Measurements from ENCODE around the gene ARIH1. TPM values are rescaled to one million over a fixed set of nuclear protein-coding genes. Genes with fewer than 3 reads are reported as not detected.
"Not testable (repeated sequence)": the region's sequence is repeated elsewhere in the genome, so short reads cannot be mapped to it uniquely, and the experiment has no call there.

ARIH1 gene
- total RNA-seq, 2 donors from 2014 or later = 142 to 185 TPM

DNA sequence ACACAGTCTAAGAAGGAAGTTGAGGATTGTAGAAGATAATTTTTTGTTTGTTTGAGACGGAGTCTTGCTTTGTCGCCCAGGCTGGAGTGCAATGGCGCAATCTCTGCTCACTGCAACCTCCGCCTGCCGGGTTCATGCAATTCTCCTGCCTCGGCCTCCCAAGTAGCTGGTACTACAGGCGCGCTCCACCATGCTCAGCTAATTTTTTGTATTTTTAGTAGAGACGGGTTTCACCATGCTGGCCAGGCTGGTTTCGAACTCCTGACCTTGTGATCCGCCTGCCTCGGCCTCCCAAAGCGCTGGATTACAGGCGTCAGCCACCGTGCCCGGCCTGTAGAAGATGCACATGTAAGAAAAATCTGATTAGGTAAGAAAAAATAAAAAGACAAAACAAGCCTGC is 2.2 kb downstream of the ARIH1 start:
- H3K36me3 Mint-ChIP-seq = peaks cover 13 to 46% of the 10 kb centered on the region in 2 donors
- not testable (repeated sequence) for ATAC-seq; DNase-seq (ENCODE audit: low spot score in 2 of 2); H3K9me3 Mint-ChIP-seq
- H3K27ac Mint-ChIP-seq = peak overlapping the region; percentile 92 to 100

DNA sequence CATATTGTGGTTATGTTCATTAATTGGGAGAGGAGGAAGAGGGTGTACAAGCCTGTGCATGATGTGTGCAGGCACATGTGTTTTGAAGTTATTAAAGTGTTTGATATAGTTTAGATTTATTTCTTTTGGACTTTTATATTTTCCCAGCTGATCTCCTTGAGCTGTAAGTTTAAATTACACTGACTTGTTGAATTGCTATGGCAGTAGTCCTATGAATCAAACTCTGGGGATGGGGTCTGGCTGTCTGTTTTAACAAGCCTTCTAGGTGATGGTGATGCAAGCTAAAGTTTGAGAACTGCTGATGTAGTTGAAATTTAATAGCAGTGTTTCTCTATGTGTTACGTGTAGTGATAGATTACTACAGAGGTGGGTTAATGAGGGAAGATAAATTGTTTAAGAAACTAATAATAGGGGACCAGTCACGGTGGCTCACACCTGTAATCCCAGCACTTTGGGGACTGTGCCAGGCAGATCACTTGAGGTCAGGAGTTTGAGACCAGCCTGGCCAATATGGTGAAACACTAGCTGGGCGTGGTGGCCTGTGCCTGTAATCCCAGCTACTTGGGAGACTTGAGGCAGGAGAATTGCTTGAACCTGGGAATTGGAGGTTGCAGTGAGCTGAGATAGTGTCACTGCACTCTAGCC is 7.0 kb downstream of the ARIH1 start:
- ATAC-seq (no peak), DNase-seq (ENCODE audit: low spot score in 2 of 2) (no peak)
- H3K9me3 Mint-ChIP-seq = no peaks in the 10 kb centered on the region
- H3K36me3 Mint-ChIP-seq = peaks cover 0 to 43% of the 10 kb centered on the region in 2 donors
- H3K27ac Mint-ChIP-seq = peak overlapping the region; percentile 1 to 33

DNA sequence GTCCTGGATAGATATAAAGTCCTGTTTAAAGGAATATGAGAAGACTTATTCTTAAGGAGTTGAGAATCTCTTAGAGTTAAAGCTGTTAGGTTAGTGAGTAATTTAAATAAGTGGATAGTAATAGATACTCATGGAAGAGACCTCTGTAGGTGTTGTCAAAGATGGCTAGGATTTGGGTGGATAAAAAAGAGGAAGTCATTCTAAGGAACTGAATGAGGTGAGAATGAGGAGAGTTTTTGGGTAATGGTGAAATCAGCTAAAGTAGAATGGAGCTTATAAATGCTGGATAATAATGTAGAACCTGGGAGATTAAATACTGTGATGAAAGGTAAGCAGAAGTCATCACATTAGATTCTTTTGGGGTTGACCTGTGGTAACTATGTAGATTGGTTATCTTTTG is 8.1 kb downstream of the ARIH1 start:
- Mint-ChIP-seq H3K9me3 (no peaks in the 10 kb centered on the region), H3K27ac (peak overlapping the region in 1 of 2 donors; percentile 82), H3K36me3 (peaks cover 0 to 32% of the 10 kb centered on the region in 2 donors)
- ATAC-seq (no peak), DNase-seq (ENCODE audit: low spot score in 2 of 2) (no peak)

DNA sequence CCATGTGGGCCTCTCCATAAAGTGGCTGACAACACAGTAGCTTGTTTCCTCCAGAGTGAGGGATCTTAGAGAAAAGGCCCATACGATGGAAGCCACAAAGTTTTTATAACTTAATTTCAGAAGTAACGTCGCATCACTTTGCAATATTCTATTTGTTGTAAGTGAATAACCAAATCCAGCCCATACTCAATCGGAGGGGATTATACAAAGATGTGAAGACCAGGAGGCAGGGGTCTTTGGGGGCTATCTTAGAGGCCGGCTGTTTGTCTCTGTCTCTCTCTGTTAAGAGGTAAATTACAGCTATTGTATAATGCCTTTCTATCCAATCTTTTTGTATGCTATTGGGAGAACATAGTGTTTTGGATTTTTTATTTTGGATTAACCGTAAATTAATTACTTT is 9.1 kb downstream of the ARIH1 start:
- no peaks in the 10 kb centered on the region for H3K9me3 Mint-ChIP-seq
- peak overlapping the region in 1 of 2 donors; percentile 14 for H3K27ac Mint-ChIP-seq
- no peak for DNase-seq (ENCODE audit: low spot score in 2 of 2)
- H3K36me3 Mint-ChIP-seq = peaks cover 0 to 27% of the 10 kb centered on the region in 2 donors
- ATAC-seq = no peak

DNA sequence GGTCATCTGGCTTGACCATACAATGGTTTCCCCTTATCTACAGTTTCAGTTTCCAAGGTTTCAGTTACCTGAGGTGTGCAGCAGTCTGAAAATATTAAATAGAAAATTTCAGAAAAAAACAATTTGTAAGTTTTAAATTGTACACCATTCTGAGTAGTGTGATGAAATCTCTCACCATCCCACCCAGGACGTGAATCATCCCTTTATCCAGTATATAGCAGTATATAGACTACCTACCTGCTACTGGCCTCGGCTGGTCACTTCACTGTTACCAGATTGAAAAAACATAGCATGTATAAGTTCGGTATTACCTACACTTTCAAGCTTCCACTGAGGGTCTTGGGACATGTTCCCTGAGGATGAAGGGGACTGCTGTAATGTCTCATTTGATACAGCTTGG is 12.0 kb downstream of the ARIH1 start:
- DNase-seq (ENCODE audit: low spot score in 2 of 2) (no peak), ATAC-seq (peak in 1 of 2 donors; percentile 21)
- Mint-ChIP-seq H3K27ac (no peak overlapping the region), H3K36me3 (peaks cover 0 to 19% of the 10 kb centered on the region in 2 donors), H3K9me3 (no peaks in the 10 kb centered on the region)

DNA sequence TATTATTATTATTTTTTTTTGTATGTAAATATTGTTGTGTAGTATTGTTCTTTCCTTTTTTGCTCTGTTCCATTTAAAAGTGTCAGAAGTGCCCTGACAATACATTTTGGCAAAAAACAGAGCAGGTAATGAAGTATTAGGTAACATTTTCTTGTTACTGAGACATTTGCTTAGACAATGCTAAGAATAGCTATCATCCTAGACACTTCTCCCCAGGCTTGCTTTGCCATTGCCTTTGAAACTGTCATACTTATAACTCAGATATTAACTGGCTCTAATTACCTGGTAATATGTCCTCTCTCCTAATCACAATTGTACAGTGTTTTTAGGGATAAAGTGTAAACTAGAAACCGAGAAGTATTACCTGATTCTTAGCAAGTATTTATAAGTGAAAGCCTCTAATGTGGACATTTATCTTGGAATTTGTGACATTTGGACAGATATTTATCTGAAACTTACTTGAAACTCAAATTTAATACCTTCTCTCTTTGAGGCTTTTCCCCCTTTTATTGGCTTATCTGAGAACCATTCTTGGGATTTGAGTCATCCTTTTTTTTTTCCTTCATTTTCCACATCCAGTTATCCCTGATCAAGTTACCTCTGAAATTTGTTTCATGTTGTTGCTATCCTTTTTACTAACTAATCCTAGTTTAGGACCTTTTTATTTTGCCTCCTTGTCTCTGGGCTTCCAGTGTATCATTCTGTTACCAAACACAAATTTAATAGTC is 13.1 kb downstream of the ARIH1 start:
- Mint-ChIP-seq H3K36me3 (peaks cover 0 to 19% of the 10 kb centered on the region in 2 donors), H3K9me3 (no peaks in the 10 kb centered on the region), H3K27ac (no peak overlapping the region)
- DNase-seq (ENCODE audit: low spot score in 2 of 2) (no peak), ATAC-seq (no peak)

DNA sequence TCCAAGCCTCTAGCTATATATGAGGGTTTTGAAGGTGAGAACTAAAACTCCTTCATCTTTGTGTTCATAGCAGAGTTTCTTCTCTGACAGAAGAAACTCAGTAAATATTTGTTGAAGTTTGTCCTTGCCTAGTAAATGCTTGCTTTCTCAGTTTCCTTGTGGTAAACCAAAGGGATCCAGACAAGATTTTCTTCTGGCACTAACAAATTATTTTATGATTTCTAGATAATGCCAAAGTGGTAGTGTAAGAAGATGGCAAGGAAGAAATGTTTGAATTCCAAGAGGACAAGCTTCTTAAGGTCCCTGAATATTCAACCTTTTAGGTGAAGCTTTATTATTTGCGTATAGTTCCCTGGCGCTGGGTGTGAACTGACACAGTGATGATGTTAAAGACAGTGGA is 14.4 kb downstream of the ARIH1 start:
- DNase-seq (ENCODE audit: low spot score in 2 of 2) (no peak), ATAC-seq (no peak)
- Mint-ChIP-seq H3K27ac (no peak overlapping the region), H3K36me3 (peaks cover 0 to 13% of the 10 kb centered on the region in 2 donors), H3K9me3 (no peaks in the 10 kb centered on the region)

DNA sequence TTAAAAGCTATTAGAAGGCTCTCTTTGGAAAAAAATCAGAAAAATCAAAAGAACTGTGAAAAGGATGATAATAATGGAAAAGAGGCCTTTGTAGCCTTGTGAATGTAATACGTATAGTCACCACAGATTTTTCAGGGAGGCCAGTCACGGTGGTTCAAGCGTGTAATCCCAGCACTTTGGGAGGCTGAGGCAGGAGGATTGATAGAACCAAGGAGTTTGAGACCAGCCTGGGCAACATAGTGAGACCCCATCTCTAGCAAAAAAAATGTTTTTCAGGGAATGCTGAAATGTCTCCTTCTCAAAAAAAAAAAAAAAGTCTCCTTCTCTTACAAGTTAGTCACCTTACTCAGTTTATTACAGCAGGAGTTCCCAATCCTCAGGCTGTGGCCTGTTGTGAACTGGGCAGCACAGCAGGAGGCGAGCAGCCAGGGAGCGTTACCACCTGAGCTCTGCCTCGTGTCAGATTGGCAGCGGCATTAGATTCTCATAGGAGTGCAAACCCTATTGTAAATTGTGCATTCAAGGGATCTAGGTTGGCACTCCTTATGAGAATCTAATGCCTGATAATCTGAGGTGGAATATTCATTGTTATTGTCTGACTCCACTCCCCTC is 15.9 kb downstream of the ARIH1 start:
- DNase-seq (ENCODE audit: low spot score in 2 of 2) (no peak), ATAC-seq (no peak)
- no peak overlapping the region for H3K27ac Mint-ChIP-seq
- H3K36me3 Mint-ChIP-seq = peaks cover 0 to 12% of the 10 kb centered on the region in 2 donors
- H3K9me3 Mint-ChIP-seq = no peaks in the 10 kb centered on the region

DNA sequence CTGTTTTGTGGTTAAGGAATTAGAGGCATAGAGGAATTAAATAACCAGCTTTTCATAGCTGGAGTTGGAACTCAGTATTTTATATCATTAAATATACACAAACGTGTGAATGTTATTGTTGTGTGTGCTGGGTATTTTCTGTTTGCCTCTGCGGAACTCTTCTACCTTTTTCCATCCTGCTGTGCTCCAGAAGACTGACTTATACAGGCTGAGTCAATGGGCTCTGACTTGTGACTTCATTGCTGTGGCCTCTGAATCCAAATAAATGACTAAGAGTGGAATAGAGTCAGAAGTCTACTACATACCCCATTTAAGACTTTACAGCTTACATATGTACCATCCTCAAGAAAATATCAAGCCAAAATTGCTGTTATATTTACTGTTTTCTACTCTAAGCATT is 17.6 kb downstream of the ARIH1 start:
- ATAC-seq (peak; percentile 72 to 74), DNase-seq (ENCODE audit: low spot score in 2 of 2) (no peak)
- H3K36me3 Mint-ChIP-seq = peaks cover 0 to 12% of the 10 kb centered on the region in 2 donors
- H3K9me3 Mint-ChIP-seq = no peaks in the 10 kb centered on the region
- no peak overlapping the region for H3K27ac Mint-ChIP-seq

DNA sequence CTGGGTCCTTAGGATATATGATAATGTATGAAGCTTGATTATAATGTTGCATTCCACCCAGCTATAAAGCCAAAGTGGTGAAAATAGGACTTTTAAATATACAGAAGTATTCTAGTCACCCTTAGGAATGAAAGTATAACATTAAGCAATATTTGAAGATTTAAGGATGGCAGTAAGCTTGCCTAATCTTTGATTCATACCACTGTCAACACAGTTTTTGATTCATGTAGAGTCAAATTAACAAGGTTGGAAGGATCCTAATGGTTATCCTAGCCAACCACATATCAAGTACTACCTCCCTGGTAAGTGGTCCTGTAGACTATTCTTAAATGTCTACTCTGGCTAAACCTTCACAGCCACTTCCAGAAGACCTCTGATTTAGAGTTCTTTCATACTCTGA is 18.6 kb downstream of the ARIH1 start:
- DNase-seq (ENCODE audit: low spot score in 2 of 2) (no peak), ATAC-seq (no peak)
- Mint-ChIP-seq H3K9me3 (no peaks in the 10 kb centered on the region), H3K36me3 (peaks cover 0 to 12% of the 10 kb centered on the region in 2 donors), H3K27ac (no peak overlapping the region)

DNA sequence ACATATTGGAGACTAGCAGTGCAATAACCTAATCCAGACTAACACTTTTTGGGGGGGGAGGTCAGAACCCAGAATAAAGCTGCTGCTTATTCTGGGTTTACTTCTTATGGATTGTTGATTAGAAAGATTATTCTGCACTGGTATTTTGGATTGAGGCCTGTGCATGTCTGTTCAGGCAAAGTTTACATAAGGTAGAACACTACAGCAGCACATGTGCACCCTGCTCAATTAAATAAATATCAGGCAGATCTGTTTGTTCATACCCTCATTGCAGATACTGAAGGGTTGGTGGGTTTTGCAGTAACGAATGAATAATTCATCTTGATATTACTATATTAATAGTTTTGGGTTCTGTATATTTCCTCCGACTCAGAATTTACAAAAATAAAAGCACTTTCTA is 19.1 kb downstream of the ARIH1 start:
- no peak for DNase-seq (ENCODE audit: low spot score in 2 of 2)
- Mint-ChIP-seq H3K27ac (no peak overlapping the region), H3K36me3 (peaks cover 0 to 12% of the 10 kb centered on the region in 2 donors), H3K9me3 (no peaks in the 10 kb centered on the region)
- no peak for ATAC-seq

DNA sequence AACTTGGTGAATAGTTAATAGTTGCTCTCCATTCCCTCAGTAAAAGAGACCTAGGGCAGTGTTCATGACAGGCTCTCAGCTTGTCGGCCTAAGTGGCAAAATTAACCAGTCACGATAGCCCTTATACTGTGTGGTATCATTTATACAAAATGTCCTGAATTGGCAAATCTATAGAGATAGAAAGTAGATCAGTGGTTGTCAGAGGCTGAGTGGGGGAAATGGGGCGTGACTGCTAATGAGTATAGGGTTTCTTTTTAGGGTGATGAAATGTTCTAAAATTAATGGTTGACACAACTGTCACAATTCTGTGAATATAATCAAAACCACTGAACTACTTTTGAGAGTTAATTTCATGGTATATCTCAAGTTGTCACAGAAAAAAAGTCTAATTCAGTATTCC is 20.9 kb downstream of the ARIH1 start:
- ATAC-seq (no peak), DNase-seq (ENCODE audit: low spot score in 2 of 2) (no peak)
- Mint-ChIP-seq H3K36me3 (peaks cover 0 to 15% of the 10 kb centered on the region in 2 donors), H3K27ac (no peak overlapping the region), H3K9me3 (no peaks in the 10 kb centered on the region)

DNA sequence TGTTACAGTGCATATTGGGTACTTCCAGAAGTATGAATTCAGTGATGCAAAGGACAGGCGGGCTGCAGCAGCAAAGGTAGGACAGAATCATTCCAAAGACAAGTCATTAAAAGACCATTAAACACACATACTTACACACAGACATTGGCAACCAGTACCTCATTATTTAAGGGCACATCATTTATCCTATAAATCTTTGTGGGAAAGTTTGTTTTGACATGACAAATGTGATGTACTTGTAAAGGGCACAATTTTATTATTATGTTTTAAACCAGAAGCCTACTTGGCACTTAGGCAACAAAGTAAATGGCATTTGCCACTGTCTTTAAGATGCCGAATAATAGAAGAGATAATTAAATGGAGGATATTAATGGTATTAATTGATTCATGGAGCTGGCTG is 22.7 kb downstream of the ARIH1 start:
- peaks cover 0 to 10% of the 10 kb centered on the region in 2 donors for H3K36me3 Mint-ChIP-seq
- peak overlapping the region in 1 of 2 donors; percentile 35 for H3K27ac Mint-ChIP-seq
- DNase-seq (ENCODE audit: low spot score in 2 of 2) (no peak), ATAC-seq (no peak)
- H3K9me3 Mint-ChIP-seq = no peaks in the 10 kb centered on the region

DNA sequence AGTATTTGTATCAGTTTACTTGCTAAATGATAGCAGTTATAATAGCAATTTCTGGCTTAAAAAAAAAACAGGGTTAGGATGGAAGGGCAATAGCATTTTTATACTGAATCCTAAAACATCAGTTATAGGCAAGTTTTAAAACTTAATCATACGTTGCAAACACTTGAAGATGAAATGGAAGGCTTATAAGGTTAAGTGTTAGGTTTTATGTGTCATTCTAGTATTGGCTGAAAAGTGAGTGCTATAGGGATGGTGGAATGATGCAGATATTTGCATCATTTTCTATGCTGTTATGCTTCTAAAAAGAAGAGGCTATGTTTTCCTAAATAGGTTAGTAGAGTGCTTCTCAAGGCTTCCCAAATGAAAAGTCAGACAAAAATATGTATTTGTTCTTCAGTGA is 23.3 kb downstream of the ARIH1 start:
- Mint-ChIP-seq H3K27ac (no peak overlapping the region), H3K36me3 (peaks cover 0 to 14% of the 10 kb centered on the region in 2 donors), H3K9me3 (no peaks in the 10 kb centered on the region)
- no peak for DNase-seq (ENCODE audit: low spot score in 2 of 2)
- ATAC-seq = no peak

DNA sequence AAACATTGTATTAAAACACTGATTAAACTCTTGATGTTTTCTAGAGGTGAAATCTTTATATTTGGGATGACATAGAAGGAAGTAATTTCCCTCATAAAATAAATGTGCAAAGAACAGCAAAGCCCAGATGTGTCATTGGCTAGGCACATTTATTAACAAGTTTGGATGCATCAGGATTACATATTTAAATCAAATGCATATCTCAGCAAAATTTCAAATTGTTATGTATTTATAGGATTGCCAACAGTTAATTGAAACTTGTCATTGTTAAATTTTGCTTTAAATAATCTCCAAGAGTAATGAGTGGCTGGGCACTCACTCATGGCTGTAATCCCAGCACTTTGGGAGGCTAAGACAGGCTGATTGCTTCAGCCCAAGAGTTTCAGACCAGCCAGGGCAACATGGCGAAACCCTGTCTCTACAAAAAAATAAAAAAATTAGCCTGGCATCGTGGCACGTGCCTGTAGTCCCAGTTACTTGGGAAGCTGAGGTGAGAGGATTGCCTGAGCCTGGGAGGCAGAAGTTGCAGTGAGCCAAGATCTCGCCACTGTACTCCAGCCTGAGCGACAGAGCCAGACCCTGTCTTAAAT is 28.2 kb downstream of the ARIH1 start:
- DNase-seq (ENCODE audit: low spot score in 2 of 2) = no peak
- Mint-ChIP-seq H3K36me3 (peaks cover 0 to 14% of the 10 kb centered on the region in 2 donors), H3K27ac (no peak overlapping the region), H3K9me3 (no peaks in the 10 kb centered on the region)
- ATAC-seq = no peak

DNA sequence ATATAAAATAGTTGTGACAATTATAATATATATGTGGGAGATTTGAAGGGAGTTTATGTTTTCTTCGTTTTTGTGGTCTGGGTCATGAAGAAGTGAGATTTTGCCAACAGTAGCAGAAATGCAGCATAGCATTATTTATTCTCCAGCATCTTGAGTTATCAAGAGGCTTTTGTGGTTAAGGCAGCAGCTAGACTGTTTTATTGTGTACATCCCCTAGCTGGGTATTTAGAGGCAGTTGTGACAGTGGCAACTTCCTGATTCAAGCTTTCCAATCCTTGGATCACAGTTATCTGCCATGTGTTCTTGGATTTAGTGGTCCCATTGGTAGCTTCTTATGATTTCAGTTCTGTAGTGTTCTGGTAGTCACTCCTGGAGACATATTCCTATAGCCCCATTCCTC is 29.0 kb downstream of the ARIH1 start:
- Mint-ChIP-seq H3K9me3 (no peaks in the 10 kb centered on the region), H3K36me3 (peaks cover 0 to 14% of the 10 kb centered on the region in 2 donors), H3K27ac (peak overlapping the region in 1 of 2 donors; percentile 66)
- ATAC-seq (no peak), DNase-seq (ENCODE audit: low spot score in 2 of 2) (no peak)

DNA sequence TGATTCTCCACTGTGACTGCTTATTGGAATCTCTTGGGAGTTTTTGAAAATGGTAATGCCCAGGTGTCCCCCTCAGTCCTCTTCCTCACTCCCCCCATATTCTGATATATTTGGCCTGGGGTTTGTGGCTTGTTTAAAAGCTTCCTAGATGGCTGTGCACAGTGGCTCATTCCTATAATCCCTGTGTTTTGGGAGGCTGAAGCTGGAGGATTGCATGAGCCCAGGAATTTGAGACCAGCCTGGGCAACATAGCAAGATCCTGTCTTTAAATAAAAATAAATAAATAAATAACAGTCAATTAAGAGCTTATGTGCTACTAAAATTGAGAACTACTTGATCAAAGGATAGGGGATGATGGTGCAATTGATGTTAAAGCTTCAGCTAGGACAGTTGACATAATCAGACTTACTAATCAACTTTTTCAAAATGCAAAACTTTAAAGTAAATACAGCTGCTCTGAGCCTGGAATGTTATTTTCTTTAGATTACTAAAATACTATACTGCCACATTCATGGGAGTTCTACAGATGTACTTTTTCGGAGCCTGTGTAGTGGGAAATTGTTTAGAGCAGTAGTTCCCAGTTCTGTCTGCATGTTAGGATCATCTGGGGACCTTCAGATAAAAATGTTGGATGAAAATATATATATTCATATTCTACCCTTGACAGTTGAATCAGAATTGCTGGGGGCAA is 33.4 kb downstream of the ARIH1 start:
- no peaks in the 10 kb centered on the region for H3K9me3 Mint-ChIP-seq
- no peak overlapping the region for H3K27ac Mint-ChIP-seq

More for the DNA sequence above, 33.4 kb downstream of the ARIH1 start:
- DNase-seq (ENCODE audit: low spot score in 2 of 2) = no peak
- ATAC-seq = no peak
- peaks cover 0 to 13% of the 10 kb centered on the region in 2 donors for H3K36me3 Mint-ChIP-seq
